SK-N-SH (cell line): ENCODE measurements around the gene ZFHX3.

ENCODE experiments used
- CTCF ChIP-seq: fragments of 200-600 bp; sonication (generic); IDR thresholded peaks from 2 replicates; pipeline ENCODE4 v1.6.1; 2017; ENCODE audit warnings: antibody characterized with exemption, mild to moderate bottlenecking, moderate library complexity
- EP300 ChIP-seq, 2 experiments: IDR thresholded peaks; 2 replicates each; pipeline versions ENCODE4 v1.4.0 to v1.6.1; 2012; ENCODE audit warnings: borderline replicate concordance in 1 of 2, low read depth in 1 of 2, low read length in 1 of 2
- TAF1 ChIP-seq: IDR thresholded peaks from 2 replicates; pipeline ENCODE4 v1.6.1; 2012; ENCODE audit warnings: low read depth, mild to moderate bottlenecking, low read length, moderate library complexity, borderline replicate concordance
- TF ChIP-seq, protein P1 (sequence below): fragments of 150-350 bp; IDR thresholded peaks from 2 replicates; pipeline ENCODE4 v1.6.1; 2017; ENCODE audit warnings: antibody characterized with exemption, low read length, low read depth, borderline replicate concordance

DNA sequence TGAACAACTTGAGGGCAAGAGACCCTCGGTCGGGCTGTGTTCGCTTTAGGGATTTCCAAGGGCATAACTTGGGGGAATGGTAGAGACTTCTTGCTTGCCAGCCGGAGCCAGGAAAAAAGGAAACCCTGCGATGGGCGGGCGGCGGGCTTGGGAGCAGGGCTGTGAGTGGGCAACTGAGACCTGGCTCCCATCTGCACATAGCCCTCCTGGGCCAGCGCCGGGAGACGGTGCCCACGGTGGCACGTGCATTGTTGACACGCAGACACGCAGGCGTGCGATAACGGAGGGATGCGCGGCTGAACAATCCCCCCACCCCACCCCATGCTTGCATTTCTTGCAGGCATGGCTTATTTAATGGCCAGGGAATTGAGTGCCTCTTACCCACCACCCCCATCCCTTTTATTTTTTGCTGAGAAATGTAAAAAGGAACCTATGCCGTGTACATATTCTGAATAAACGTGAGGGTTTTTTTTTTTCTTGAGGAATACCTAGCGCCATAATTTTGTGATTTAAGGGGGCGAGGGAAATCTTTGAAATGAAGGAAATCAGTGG lies 17.1 kb upstream of the ZFHX3 start:
- TF ChIP-seq EP300 (IDR thresholded peaks at IDR 0.05; ENCODE audit: borderline replicate concordance in 1 of 2, low read depth in 1 of 2, low read length in 1 of 2) = no peak
- no peak for TF ChIP-seq TAF1
- no peak for TF ChIP-seq CTCF
- TF ChIP-seq, protein P1, sequence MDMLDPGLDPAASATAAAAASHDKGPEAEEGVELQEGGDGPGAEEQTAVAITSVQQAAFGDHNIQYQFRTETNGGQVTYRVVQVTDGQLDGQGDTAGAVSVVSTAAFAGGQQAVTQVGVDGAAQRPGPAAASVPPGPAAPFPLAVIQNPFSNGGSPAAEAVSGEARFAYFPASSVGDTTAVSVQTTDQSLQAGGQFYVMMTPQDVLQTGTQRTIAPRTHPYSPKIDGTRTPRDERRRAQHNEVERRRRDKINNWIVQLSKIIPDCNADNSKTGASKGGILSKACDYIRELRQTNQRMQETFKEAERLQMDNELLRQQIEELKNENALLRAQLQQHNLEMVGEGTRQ = no peak
